Myocyte (in vitro differentiated cells): ENCODE measurements around the gene TLR9. TPM values are rescaled to one million over a fixed set of nuclear protein-coding genes. Genes with fewer than 3 reads are reported as not detected.

ENCODE experiments used
- DNase-seq: peaks from one replicate; pipeline ENCODE4 v3.0.0-alpha.2; 2012; ENCODE audit warnings: low read depth
- total RNA-seq: library from RNA; depleted of rRNA; stranded (reverse); fragments of >200 nt; gene quantifications from 2 replicates; pipeline ENCODE4 v1.2.3, GENCODE V29; 2014

The TLR9 gene
- total RNA-seq, 1 donor from 2014 or later = 0.05 TPM

DNA sequence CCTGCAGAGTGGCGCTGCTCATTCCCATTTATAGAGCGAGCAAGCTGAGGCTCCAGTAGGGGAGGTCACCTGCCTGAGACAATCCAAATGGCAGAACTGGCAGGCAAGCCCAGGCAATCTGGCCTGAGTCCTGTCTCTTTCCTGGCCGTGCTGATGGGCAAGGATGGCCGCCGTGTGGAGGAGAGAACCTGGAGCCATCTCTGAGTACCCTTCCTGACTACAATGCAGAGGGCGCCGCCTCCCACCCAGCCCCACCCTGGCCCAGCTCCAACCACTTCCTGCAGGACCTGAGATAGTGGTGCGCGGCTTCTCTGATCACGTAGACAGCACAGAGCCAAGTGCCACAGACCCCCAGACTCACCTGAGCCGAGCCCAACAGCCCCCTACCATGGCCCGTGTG lies 7.0 kb downstream of the TLR9 start:
- DNase-seq = no peak

- DNase-seq = no peak
Measured at GRCh38 chr3:52218026-52218425, 7.4 kb downstream of the TLR9 start.

DNA sequence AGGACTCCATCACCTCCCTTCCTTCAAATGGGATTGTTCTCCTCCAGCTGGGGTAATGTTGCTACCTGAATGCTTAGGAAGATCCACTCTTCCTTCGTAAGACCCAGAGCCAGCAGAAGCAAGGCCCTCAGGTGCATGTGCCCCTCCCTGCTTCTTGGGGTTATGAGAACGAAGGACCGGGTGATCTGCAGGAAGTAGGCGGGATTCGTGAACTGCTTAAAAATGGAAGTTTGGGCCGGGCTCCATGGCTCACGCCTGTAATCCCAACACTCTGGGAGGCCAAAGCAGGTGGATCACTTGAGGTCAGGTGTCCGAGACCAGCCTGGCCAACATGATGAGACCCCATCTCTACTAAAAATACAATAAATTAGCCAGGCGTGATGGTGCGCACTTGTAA lies 8.0 kb downstream of the TLR9 start:
- DNase-seq = no peak

DNA sequence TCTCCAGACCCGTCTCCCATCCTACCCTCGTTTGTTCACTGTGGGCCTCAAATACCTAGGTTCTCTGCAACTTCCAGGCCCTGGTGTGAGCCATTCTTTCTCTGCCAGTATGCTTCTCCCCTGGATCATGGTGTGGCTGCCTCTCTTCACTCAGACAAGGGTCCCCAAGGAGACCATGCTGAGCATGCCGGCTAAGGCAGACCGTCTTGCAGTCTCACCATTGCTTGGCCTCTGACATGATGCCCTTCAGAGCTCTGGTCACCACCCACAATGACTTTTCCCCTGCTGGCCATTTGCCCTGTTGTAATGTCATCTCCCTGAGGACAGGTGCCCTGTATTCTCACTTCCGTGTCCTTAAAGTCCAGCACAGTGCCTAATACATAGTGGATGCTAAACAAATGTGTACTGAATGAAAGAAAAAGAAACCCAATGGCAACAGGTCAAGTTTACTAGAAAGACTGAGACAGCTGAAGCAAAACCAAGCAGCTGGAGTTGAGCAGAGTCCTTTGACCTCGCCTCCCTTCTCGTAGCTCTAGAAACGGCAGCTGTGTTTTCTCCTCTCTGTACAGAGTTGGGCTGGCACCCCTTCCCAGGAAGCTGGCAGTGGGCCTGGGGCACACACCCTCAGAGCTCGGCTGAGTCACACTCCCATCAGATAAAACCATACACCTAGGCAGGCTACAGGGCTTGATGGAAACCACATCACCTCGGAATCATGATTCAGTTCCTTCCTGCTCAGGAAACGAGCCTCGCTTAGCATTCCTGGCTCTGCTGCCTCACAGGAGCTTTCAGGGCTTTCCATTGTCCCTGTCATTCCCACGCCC lies 8.6 kb downstream of the TLR9 start:
- DNase-seq = peak; percentile 98

GRCh38 chr3:52215351-52215750 lies 10.1 kb downstream of the TLR9 start:
- no peak for DNase-seq

DNA sequence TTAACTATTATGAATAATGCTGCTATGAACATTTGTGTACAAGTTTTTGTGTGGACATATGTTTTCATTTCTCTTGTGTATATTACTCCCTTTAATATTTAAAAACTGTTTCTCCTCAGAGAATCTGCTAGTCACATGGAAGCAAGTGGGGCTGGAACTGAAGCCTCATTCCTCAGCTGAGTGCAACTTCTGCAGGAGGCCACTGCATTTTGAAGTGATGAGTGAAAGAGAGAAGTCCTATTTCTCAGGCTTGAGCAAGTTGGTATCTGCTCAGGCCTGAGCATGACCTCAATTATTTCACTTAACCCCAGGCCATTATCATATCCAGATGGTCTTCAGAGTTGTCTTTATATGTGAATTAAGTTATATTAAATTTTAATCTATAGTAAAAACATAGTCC lies 11.5 kb downstream of the TLR9 start:
- no peak for DNase-seq

DNA sequence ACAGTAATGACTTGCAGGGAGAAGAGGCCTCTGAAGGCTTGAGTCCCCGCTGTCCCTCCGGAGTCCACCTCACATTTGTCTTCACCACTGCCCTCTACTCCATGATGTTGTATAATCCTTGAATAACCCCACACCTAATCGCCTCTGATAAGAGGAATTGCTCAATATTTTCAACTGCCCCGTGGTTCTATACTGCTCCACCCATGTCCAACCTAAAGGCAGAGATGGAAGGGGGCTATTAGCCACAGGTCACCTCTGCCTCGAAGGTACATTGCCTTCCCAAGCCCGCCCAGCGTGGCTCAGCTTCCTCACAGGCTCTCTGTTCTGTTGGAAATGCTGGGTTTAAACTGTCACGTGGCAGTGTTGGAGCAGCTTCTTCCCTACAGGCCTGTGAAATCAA lies 12.4 kb downstream of the TLR9 start:
- no peak for DNase-seq

DNA sequence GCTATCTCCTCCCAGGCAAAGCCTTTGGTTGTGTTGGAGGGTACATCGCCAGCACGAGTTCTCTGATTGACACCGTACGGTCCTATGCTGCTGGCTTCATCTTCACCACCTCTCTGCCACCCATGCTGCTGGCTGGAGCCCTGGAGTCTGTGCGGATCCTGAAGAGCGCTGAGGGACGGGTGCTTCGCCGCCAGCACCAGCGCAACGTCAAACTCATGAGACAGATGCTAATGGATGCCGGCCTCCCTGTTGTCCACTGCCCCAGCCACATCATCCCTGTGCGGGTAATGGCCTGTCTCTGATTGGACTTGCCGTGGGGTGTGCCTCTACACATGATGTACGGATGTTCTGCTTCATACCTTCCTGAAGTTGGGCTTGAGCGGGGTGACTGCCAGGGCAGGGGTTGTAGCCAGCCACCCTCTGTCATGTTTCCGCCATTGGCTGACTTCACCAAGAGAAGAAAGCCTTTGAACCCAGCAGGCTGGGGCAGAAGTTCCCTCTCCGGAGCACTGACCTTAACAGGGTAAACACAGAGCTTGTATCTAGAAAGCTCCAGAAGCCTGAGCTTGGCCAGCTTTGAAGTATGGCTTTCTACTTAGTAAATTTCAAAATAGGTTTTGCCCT lies 14.1 kb downstream of the TLR9 start:
- DNase-seq = no peak

DNA sequence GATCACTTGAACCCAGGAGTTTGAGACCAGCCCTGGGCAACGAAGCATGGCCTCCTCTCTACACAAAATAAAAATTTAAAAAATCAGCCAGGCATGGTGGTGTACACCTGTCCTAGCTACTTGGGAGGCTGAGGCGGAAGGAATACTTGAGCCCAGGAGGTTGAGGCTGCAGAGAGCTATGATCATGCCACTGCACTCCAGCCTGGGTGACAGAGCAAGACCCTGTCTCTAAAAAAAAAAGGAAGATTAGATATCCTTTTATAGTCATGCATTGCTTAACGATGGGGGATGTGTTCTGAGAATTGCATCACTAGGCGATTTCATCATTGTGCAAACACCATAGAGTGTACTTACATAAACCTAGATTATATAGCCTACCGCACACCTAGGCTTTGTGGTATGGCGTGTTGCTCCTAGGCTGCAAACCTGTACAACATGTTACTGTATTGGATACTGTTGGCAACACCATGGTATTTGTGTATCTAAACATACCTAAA lies 14.8 kb downstream of the TLR9 start:
- no peak for DNase-seq

DNA sequence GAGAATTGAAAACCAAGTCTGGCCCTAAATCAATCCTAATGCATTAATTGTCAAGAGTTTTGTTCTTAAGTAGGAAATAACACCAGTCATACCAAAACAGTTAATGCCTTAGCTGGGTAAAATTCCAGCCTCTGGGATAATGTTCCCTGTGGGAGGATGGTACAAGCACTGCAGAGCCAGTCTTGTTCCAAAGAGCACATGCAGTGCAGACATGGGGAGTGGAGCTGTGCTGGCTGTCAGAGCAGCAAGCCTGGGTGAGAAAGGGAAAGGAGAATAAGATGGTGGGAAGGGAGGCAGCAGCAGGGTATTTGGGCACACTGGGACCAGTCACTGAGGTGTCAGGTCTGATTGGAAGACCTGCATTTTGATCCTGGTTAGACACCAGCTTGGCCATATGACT lies 15.4 kb downstream of the TLR9 start:
- no peak for DNase-seq

DNA sequence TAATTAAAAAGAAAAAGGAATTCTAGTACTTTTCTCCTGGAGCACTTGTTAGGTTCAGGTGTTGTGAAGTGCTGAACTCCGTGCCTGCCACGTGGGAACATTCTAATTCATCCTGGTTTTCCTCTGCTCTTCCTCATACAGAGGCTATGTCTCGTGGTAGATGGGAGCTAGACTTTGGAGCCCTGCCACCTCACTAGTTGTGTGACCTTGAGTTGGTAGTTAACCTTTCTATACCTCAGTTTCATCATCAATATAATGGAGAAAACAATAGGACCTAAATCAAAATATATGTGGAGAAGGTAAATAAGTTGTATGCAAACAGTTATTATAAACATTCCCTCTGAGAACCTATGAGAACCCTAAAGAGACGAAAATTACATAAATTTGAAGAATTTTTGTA lies 16.9 kb downstream of the TLR9 start:
- no peak for DNase-seq

GRCh38 chr3:52205727-52206372 lies 19.6 kb downstream of the TLR9 start:
- DNase-seq = no peak

DNA sequence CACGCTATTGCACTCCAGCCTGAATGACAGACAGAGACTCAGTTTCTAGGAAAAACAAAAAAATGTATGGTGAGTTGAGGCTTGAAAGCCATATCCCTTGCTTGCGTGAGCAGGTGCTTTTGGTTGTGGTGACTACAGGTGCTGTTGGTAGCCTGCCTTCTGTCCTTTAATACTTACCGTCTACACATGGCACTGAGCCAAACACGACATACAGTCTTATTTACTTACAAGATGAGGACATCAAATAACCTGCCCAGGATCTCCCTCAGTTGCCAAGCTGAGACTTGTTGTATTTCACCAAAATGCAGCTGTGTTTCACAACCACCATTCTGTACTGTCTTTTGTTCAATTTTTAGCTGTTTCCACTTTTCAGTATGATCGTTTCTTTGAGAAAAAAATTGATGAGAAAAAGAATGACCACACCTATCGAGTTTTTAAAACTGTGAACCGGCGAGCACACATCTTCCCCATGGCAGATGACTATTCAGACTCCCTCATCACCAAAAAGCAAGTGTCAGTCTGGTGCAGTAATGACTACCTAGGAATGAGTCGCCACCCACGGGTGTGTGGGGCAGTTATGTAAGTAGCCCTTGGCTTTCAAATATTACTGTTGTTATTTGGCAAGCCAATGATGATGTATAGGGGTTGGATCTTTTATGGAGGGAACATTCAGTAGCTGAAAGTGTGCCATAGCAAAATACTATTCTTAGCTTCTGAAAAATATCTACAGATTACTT lies 20.9 kb downstream of the TLR9 start:
- DNase-seq = no peak

DNA sequence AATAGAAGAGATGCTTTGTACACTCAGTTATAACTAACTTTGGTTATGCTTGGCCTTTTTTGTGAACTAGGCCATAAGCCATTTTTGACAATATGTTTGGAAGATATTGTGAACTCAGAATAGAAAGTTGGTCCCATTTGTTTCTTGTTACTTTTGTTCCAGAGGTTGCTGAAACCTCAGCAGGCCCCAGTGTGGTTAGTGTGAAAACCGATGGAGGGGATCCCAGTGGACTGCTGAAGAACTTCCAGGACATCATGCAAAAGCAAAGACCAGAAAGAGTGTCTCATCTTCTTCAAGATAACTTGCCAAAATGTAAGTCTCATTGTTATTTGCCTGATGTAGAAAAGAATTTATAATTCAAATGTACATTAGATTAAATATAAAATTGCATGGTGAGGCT lies 21.7 kb downstream of the TLR9 start:
- no peak for DNase-seq

DNA sequence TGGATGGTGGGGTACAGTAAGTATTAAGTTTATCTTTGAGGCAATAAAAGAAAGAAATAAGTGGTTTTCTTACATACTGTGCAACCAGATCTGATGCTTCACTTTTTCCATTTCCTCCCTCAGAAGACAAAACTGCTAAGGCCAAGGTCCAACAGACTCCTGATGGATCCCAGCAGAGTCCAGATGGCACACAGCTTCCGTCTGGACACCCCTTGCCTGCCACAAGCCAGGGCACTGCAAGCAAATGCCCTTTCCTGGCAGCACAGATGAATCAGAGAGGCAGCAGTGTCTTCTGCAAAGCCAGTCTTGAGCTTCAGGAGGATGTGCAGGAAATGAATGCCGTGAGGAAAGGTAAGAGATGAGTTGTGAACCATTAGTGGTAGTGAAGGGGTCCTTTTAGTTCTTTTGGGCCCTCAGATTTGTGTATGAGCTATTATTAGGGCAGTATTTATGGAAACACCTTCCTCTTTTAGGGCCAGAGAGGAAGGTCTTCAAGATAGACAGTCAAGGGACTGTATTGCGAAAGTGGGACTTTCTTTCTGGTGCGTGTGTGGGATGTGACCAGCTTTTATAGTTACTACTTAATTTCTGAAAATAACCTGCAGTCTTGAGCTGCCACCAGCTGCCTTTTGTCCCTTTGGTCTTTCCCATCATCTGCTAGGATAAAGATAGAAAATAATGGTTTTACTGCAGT lies 22.9 kb downstream of the TLR9 start:
- DNase-seq = no peak

DNA sequence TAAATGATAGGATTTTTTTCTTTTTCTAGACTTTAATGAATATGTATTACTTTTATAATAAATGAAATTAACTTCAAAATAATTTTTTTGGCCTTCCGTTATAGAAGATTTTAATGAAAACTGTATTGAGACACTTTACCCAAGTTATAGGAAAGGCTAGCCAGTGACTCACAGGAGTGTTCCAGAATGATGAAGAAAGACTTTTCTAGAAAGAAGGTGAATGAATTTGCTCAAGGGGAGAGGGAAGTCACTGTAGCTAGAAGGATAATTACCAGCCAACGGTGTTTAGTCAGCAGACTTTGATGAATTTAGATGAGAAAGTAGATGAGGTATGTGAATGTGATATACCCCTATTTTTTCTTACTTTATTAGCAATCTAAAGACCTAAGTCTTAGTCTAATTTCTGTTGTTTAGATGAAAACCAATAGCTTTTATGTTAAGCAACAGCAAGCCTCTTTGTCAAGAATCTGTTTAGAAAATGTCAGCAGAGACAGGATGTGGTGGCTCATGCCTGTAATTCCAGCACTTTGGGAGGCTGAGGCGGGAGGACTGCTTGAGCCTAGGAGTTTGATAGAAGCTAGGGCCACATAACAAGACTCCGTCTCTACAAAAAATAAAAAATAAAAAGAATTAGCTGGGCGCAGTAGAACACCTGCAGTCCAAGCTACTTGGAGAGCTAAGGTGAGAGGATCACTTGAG lies 24.3 kb downstream of the TLR9 start:
- DNase-seq = no peak

- DNase-seq = no peak
Measured at GRCh38 chr3:52198643-52199608, 26.5 kb downstream of the TLR9 start.

GRCh38 chr3:52197842-52198625 lies 27.4 kb downstream of the TLR9 start, which contains the start of gene ALAS1:
Gene ALAS1, plus strand, starts transcription at chr3:52198160. Its CDS starts 1,082 bp downstream, at chr3:52199242.
- DNase-seq = peak; percentile 88
